Midbrain (tissue), 1 donor: Measurements from ENCODE around the gene NPAT.
A peak's percentile ranks its signal among the peaks of the same experiment; 100 is the strongest.
"Not testable (repeated sequence)": the region's sequence is repeated elsewhere in the genome, so short reads cannot be mapped to it uniquely, and the experiment has no call there.

ENCODE experiments used
- DNase-seq: peaks from one replicate; lab custom pipeline; 2025; lab: John Stamatoyannopoulos, UW

The NPAT gene

GRCh38 chr11:108148556-108148955 lies 73.9 kb downstream of the NPAT start:
- DNase-seq: no peak

- no peak for DNase-seq
Observed at GRCh38 chr11:108147150-108147549, 75.3 kb downstream of the NPAT start.

GRCh38 chr11:108144615-108145014 lies 77.8 kb downstream of the NPAT start:
- no peak for DNase-seq

GRCh38 chr11:108142304-108142703 lies 80.1 kb downstream of the NPAT start:
- no peak for DNase-seq

GRCh38 chr11:108137212-108137611 lies 85.2 kb downstream of the NPAT start:
- no peak for DNase-seq

GRCh38 chr11:108135845-108136544 lies 86.4 kb downstream of the NPAT start:
- DNase-seq: no peak

- not testable (repeated sequence) for DNase-seq
Observed at GRCh38 chr11:108132993-108133538, 89.4 kb downstream of the NPAT start.

GRCh38 chr11:108131993-108132392 lies 90.4 kb downstream of the NPAT start:
- no peak for DNase-seq

GRCh38 chr11:108128772-108129171 lies 93.7 kb downstream of the NPAT start:
- no peak for DNase-seq

- DNase-seq: no peak
Observed at GRCh38 chr11:108125096-108125495, 97.3 kb downstream of the NPAT start.

GRCh38 chr11:108122166-108122628 lies 100.2 kb downstream of the NPAT start:
- peak; percentile 62 for DNase-seq

- peak; percentile 92 for DNase-seq
Observed at GRCh38 chr11:108121274-108122155, 100.9 kb downstream of the NPAT start, which contains the start of gene ACAT1. ACAT1 (plus strand) TSS chr11:108121567; CDS start chr11:108121607, 40 bp downstream.

GRCh38 chr11:108120936-108121273 lies 101.5 kb downstream of the NPAT start:
- DNase-seq: not testable (repeated sequence)

- DNase-seq: no peak
Observed at GRCh38 chr11:108117746-108118371, 104.6 kb downstream of the NPAT start.

GRCh38 chr11:108115500-108116140 lies 106.8 kb downstream of the NPAT start:
- peak; percentile 86 for DNase-seq

GRCh38 chr11:108112057-108112456 lies 110.4 kb downstream of the NPAT start:
- DNase-seq: no peak

- DNase-seq: no peak
Observed at GRCh38 chr11:108111126-108111525, 111.3 kb downstream of the NPAT start.
